Measurements from ENCODE around the gene VEPH1.

GRCh38 chr3:157274644-157275137, 228.5 kb downstream of the VEPH1 start:
- TF ChIP-seq, protein P1, sequence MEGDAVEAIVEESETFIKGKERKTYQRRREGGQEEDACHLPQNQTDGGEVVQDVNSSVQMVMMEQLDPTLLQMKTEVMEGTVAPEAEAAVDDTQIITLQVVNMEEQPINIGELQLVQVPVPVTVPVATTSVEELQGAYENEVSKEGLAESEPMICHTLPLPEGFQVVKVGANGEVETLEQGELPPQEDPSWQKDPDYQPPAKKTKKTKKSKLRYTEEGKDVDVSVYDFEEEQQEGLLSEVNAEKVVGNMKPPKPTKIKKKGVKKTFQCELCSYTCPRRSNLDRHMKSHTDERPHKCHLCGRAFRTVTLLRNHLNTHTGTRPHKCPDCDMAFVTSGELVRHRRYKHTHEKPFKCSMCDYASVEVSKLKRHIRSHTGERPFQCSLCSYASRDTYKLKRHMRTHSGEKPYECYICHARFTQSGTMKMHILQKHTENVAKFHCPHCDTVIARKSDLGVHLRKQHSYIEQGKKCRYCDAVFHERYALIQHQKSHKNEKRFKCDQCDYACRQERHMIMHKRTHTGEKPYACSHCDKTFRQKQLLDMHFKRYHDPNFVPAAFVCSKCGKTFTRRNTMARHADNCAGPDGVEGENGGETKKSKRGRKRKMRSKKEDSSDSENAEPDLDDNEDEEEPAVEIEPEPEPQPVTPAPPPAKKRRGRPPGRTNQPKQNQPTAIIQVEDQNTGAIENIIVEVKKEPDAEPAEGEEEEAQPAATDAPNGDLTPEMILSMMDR (optimal IDR thresholded peaks at IDR 0.05 in 1 of 3, IDR thresholded peaks at IDR 0.05 in 1 of 3, conservative IDR thresholded peaks at IDR 0.05 in 1 of 3; ENCODE audit: extremely low read depth in 1 of 3, insufficient read depth in 2 of 3, low read length in 3 of 3) = no peak
- TF ChIP-seq EZH2 (IDR thresholded peaks at IDR 0.05; ENCODE audit: low read length) = no peak
